Epithelial cell of esophagus (primary cell): ENCODE data around the gene SREK1.

ENCODE experiments used
- DNase-seq: peaks from one replicate; pipeline ENCODE4 v3.0.0; 2010; ENCODE audit warnings: low read depth
- H3K4me3 ChIP-seq: 2 replicates; pipeline ENCODE4 v1.5.1; 2011; ENCODE audit warnings: mild to moderate bottlenecking, low read length, control low read depth
- TF ChIP-seq, protein P1 (sequence below): IDR thresholded peaks from 2 replicates; pipeline ENCODE4 v1.5.1; 2011; ENCODE audit warnings: low read depth, mild to moderate bottlenecking, low read length, control low read depth, inconsistent platforms; ENCODE audit not compliant: insufficient read depth; ENCODE audit errors: missing control alignments

SREK1 gene

DNA sequence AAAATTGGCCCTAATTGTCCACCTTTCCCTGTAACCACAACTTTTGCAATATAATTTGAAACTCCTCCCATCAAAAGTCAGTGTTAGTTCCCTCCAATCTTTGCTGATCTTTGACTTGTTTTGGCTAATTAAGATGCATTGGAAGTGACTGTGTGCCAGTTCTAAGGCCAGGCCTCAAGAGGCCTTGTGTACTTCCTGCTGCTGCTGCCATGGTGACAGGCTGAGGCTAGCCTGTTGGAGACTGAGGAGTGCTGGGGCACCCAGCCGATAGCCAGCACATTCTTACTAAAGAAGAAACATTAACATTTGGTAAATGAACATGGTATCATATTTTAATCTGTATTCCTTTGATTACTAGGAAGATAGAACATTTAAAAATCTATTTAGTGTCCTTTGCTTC is 86.5 kb downstream of the SREK1 start:
- no peak for DNase-seq
- H3K4me3 ChIP-seq: no peak overlapping the region
- TF ChIP-seq, protein P1, sequence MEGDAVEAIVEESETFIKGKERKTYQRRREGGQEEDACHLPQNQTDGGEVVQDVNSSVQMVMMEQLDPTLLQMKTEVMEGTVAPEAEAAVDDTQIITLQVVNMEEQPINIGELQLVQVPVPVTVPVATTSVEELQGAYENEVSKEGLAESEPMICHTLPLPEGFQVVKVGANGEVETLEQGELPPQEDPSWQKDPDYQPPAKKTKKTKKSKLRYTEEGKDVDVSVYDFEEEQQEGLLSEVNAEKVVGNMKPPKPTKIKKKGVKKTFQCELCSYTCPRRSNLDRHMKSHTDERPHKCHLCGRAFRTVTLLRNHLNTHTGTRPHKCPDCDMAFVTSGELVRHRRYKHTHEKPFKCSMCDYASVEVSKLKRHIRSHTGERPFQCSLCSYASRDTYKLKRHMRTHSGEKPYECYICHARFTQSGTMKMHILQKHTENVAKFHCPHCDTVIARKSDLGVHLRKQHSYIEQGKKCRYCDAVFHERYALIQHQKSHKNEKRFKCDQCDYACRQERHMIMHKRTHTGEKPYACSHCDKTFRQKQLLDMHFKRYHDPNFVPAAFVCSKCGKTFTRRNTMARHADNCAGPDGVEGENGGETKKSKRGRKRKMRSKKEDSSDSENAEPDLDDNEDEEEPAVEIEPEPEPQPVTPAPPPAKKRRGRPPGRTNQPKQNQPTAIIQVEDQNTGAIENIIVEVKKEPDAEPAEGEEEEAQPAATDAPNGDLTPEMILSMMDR: no peak

DNA sequence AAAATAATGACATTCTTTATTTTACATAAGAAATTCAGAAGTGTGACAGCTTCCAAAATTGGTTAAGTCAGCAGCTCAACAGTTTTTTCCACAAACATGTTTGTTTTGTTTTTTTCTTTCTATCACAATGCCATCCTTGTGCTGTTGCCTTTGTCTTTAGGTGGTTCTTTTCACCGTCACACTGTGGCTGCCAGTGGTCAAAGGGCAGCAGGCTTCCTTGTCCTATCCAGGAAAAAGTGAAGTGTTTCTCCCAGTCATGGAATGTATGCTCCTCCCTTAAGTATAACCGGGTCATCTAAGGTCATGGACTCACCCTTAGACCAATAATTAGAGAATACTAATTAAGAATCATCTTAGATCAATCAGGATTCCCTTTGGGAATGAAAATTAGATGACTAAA is 87.4 kb downstream of the SREK1 start:
- H3K4me3 ChIP-seq: no peak overlapping the region
- TF ChIP-seq, protein P1: no peak
- DNase-seq: no peak

- TF ChIP-seq, protein P1: no peak
- H3K4me3 ChIP-seq: no peak overlapping the region
- no peak for DNase-seq
Observed at GRCh38 chr5:66232275-66232674, 88.2 kb downstream of the SREK1 start.

DNA sequence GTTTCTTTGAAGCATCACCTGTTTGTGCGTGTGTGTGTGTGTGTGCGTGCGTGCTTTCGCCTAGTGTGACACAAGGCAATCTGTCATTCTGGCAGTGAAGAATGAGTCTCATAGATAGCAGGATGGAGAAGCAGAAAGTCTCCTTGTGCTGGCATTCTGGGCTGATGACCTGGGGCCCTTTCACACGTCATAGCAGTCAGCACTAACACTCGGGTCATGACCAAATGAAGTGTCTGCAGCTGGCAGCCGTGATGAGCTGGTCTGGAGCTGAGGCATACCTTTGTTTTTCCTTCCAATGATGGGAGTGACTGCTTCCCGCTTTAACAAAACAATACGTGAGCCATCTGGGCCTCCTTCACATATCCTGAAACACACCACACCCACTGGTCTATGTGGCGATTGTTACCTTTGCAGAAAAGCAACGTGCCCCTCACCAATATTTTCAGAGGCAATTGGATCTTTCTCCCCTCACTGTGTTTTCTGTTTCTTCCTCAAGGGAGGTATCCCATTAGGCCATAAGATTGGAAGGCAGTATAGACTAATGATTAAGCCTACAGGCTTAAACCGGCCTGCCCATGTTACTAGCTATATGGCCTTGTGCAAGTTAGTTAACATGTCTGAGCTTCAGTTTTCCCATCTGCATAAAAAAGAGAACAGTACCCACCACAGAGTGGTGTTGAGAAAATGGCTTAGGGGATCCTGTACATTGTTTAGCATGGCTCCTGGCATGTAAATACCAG is 88.8 kb downstream of the SREK1 start:
- peak; percentile 38 for DNase-seq
- H3K4me3 ChIP-seq: no peak overlapping the region
- TF ChIP-seq, protein P1: no peak
